SK-N-SH (cell line): ENCODE results near the gene FICD.

Experiments used
- CTCF ChIP-seq: fragments of 200-600 bp; sonication (generic); IDR thresholded peaks from 2 replicates; pipeline ENCODE4 v1.6.1; 2017; ENCODE audit warnings: antibody characterized with exemption, mild to moderate bottlenecking, moderate library complexity
- ELF1 ChIP-seq: IDR thresholded peaks from 2 replicates; pipeline ENCODE4 v1.4.0; 2012
- EP300 ChIP-seq, 2 experiments: IDR thresholded peaks; 2 replicates each; pipeline versions ENCODE4 v1.4.0 to v1.6.1; 2012; ENCODE audit warnings: borderline replicate concordance in 1 of 2, low read depth in 1 of 2, low read length in 1 of 2
- IRF3 ChIP-seq: fragments of 150-350 bp; IDR thresholded peaks from 2 replicates; pipeline ENCODE4 v1.6.1; 2016; ENCODE audit warnings: mild to moderate bottlenecking, low read depth, low read length
- MEF2A ChIP-seq: IDR thresholded peaks from 2 replicates; pipeline ENCODE4 v1.4.0; 2012; ENCODE audit warnings: low read depth, borderline replicate concordance
- POLR2AphosphoS5 ChIP-seq: IDR thresholded peaks from 2 replicates; pipeline ENCODE4 v1.6.1; 2012; ENCODE audit warnings: low read depth, low read length
- RAD21 ChIP-seq: IDR thresholded peaks from 2 replicates; pipeline ENCODE4 v1.6.1; 2012; ENCODE audit warnings: mild to moderate bottlenecking, low read length
- RCOR1 ChIP-seq: fragments of 150-350 bp; IDR thresholded peaks from 2 replicates; pipeline ENCODE4 v1.6.1; 2017; ENCODE audit warnings: antibody characterized with exemption, low read length
- REST ChIP-seq: IDR thresholded peaks from 2 replicates; pipeline ENCODE4 v1.6.1; 2012; ENCODE audit warnings: mild to moderate bottlenecking, low read depth, low read length, moderate library complexity
- TF ChIP-seq, protein P1 (sequence below): IDR thresholded peaks from 2 replicates; pipeline ENCODE4 v1.4.0; 2012; ENCODE audit warnings: low read depth, borderline replicate concordance
- TF ChIP-seq, protein P2 (sequence below): IDR thresholded peaks from 2 replicates; pipeline ENCODE4 v1.4.0; 2012; ENCODE audit warnings: low read depth
- TF ChIP-seq, protein P3 (sequence below): IDR thresholded peaks from 2 replicates; pipeline ENCODE4 v1.4.0; 2012; ENCODE audit warnings: low read depth, borderline replicate concordance

DNA sequence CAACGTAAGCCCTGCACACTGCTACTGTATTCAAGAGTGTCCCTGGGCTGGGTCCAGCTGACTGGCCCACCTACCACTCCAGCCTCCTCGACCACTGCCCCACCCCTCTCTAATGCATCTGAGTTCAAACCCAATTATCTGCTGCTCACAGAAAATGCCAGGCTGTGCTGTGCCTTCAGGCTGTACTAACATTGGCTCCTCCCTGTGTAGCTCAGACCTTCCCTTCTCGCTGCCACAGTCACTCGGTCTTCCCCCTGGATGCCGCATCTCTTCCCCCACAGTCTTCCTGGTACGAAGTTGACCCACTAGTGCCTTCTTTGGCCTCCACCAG, 12.1 kb downstream of the FICD start:
- TF ChIP-seq CTCF, result no peak
- no peak for TF ChIP-seq MEF2A
- TF ChIP-seq, protein P1, sequence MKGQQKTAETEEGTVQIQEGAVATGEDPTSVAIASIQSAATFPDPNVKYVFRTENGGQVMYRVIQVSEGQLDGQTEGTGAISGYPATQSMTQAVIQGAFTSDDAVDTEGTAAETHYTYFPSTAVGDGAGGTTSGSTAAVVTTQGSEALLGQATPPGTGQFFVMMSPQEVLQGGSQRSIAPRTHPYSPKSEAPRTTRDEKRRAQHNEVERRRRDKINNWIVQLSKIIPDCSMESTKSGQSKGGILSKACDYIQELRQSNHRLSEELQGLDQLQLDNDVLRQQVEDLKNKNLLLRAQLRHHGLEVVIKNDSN, result no peak
- no peak for TF ChIP-seq POLR2AphosphoS5
- no peak for TF ChIP-seq REST
- TF ChIP-seq, protein P2, sequence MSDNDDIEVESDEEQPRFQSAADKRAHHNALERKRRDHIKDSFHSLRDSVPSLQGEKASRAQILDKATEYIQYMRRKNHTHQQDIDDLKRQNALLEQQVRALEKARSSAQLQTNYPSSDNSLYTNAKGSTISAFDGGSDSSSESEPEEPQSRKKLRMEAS, result no peak
- TF ChIP-seq RAD21, result no peak
- TF ChIP-seq, protein P3, sequence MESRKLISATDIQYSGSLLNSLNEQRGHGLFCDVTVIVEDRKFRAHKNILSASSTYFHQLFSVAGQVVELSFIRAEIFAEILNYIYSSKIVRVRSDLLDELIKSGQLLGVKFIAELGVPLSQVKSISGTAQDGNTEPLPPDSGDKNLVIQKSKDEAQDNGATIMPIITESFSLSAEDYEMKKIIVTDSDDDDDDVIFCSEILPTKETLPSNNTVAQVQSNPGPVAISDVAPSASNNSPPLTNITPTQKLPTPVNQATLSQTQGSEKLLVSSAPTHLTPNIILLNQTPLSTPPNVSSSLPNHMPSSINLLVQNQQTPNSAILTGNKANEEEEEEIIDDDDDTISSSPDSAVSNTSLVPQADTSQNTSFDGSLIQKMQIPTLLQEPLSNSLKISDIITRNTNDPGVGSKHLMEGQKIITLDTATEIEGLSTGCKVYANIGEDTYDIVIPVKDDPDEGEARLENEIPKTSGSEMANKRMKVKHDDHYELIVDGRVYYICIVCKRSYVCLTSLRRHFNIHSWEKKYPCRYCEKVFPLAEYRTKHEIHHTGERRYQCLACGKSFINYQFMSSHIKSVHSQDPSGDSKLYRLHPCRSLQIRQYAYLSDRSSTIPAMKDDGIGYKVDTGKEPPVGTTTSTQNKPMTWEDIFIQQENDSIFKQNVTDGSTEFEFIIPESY, result no peak
- TF ChIP-seq IRF3, result no peak
- TF ChIP-seq ELF1, result no peak
- no peak for TF ChIP-seq RCOR1
- TF ChIP-seq EP300 (IDR thresholded peaks at IDR 0.05; ENCODE audit: borderline replicate concordance in 1 of 2, low read depth in 1 of 2, low read length in 1 of 2), result no peak
